NB4 (cell line): ENCODE measurements around the gene TFPT.

ENCODE experiments used
- DNase-seq: peaks from one replicate; pipeline ENCODE4 v3.0.0; 2010; ENCODE audit warnings: low read depth
- H3K4me3 ChIP-seq: one replicate; pipeline ENCODE4 v1.5.1; 2011; ENCODE audit warnings: mild to moderate bottlenecking, low read depth, low read length, moderate library complexity
- MYC ChIP-seq: IDR thresholded peaks from 2 replicates; pipeline ENCODE4 v1.6.1; 2011; ENCODE audit warnings: low read depth, low read length
- POLR2A ChIP-seq: IDR thresholded peaks from 2 replicates; pipeline ENCODE4 v1.6.1; 2011; ENCODE audit warnings: mild to moderate bottlenecking; ENCODE audit not compliant: insufficient read length; ENCODE audit errors: extremely low read depth
- TF ChIP-seq, protein P1 (sequence below): IDR thresholded peaks from one replicate; pipeline ENCODE4 v1.5.1; 2012; ENCODE audit warnings: low read depth, low read length
- TF ChIP-seq, protein P2 (sequence below): IDR thresholded peaks from 2 replicates; pipeline ENCODE4 v1.6.1; 2011; ENCODE audit warnings: low read depth, low read length

TFPT gene

DNA sequence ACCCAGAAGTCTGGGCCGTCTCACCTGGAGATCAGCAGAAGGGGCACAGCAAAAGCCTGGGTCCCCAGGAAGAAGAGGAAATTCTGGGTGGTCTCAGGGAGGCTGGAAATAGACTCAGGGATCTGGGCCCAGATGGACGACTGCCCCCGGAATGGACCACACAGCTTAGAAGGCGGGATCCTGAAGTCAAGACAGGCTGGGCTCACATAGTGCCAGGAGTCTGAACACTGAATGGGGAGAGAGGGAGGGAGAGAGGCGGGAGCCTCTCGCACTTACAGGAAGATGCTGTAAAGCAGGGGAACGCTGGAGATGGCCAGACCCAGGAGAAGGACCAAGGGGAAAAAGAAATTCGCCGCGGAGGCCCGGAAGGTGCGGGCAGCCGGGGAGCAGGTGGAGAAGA is 45.4 kb upstream of the TFPT start:
- TF ChIP-seq, protein P1, sequence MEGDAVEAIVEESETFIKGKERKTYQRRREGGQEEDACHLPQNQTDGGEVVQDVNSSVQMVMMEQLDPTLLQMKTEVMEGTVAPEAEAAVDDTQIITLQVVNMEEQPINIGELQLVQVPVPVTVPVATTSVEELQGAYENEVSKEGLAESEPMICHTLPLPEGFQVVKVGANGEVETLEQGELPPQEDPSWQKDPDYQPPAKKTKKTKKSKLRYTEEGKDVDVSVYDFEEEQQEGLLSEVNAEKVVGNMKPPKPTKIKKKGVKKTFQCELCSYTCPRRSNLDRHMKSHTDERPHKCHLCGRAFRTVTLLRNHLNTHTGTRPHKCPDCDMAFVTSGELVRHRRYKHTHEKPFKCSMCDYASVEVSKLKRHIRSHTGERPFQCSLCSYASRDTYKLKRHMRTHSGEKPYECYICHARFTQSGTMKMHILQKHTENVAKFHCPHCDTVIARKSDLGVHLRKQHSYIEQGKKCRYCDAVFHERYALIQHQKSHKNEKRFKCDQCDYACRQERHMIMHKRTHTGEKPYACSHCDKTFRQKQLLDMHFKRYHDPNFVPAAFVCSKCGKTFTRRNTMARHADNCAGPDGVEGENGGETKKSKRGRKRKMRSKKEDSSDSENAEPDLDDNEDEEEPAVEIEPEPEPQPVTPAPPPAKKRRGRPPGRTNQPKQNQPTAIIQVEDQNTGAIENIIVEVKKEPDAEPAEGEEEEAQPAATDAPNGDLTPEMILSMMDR, result no peak
- TF ChIP-seq, protein P2, sequence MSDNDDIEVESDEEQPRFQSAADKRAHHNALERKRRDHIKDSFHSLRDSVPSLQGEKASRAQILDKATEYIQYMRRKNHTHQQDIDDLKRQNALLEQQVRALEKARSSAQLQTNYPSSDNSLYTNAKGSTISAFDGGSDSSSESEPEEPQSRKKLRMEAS, result no peak
- TF ChIP-seq MYC (no peak), POLR2A (no peak)
- DNase-seq, result no peak
- H3K4me3 ChIP-seq, result peak overlapping the region; percentile 74

DNA sequence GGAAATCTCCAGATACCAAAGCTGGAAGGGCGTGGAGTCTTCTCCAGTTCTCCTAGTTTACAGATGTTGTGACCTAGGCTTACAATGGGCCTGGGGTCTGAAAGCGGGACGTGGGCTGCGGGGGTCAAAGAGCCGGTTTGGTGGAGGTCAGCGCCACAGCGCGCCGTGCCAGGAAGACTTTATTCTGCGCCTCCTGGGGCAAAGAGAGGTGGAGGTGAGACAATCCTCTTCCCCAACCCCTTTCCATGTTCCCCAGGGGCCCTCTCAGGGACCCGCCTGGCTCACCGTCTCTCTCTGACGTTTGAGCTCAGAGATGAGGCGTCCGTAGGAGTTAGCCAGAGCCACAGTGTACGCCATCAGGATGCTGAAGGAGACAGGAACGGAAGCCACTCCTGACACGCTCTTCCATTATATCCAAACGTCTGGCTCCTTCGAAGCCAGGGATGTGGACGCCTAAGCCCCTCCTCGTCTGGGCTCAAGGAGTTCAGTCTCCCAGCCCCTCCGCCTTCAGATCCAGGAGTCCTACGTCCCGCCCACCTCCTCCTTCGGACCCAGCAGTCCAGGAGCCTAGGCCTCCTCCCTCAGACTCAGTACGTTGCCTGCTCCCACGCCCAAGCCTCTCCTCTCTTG is 44.8 kb upstream of the TFPT start:
- TF ChIP-seq MYC, result no peak
- no peak for TF ChIP-seq POLR2A
- TF ChIP-seq, protein P2, result no peak
- TF ChIP-seq, protein P1, result no peak
- DNase-seq, result peak; percentile 21
- peak overlapping the region; percentile 74 for H3K4me3 ChIP-seq

DNA sequence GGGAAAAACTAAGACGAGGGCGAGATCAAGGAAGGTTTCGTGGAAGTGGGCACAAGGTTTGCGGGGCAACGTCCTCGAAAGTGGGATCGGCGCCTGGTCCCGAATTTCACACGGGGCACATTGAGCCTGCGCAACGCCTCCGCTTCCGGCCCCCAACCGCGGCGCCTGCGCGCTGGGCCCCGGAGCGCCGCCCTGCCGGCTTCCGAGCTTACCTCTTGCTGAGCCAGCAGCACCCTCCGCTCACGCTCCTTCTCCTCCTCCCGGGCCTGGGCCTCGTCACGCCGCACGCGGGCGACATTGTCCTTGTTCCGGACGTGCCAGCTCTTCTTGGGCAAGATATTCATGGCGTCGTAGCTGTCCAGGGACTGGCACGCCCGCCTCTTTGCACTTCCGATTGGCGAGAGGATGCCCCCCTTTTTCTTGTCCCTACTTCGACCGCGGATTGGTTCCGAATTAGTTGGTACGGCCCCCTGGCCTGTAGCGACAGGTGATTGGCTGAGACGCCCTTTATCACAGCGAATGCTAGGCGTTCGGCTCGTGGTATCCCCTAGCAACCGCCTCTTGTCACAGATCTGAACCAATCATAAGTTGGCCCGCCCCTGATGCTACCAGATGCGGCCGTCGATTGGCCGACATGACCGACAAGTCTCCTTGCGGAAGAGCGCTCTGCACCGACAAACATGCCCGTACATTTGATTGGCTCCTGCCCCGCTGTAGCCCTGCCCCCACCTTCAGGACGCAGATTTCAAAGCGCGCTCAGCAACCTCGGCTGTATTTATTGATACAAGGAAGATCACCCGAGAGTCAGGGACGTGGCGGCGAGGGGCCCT is 44.1 kb upstream of the TFPT start, which contains the start of gene LENG1:
TSS of gene LENG1 (minus strand) at position 370 of the 830 bp plus-strand sequence. CDS start at position 344, 26 bp downstream.
- TF ChIP-seq MYC (peak; percentile 53; the same call in 1 of the 2 replicates), POLR2A (peak; percentile 72)
- TF ChIP-seq, protein P2, result peak; percentile 28
- TF ChIP-seq, protein P1, result no peak
- peak within 1 kb of the TSS; percentile 78 for H3K4me3 ChIP-seq
- DNase-seq, result peak; percentile 99

DNA sequence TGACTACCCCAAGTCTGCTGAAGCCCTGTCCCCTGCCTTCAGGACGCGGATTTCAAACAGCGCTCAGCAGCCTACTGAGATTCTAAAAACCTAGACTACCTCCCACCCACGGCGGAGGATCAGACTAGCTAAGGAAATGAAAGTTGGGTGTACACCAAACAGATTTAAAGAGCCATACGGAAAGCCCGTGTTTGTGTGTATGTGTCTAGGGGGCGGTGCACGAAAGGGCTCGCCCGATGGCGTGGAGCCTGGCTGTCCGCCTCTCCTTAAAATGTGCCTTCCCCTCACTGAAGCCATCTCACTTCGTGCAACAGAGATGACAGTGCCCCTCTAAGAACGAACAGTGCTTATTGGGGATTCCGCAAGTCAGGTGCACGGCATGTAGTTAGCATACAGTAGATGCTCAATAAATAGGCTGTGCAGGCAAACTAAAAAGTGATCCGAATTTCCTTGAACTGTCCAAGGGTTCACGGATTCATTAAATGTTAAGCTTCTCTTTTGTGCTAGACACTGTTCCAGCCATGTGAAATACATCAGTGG is 43.4 kb upstream of the TFPT start:
- peak overlapping the region; percentile 78 for H3K4me3 ChIP-seq
- TF ChIP-seq, protein P1, result no peak
- TF ChIP-seq, protein P2, result no peak
- TF ChIP-seq POLR2A, result no peak
- no peak for TF ChIP-seq MYC
- DNase-seq, result peak; percentile 21

DNA sequence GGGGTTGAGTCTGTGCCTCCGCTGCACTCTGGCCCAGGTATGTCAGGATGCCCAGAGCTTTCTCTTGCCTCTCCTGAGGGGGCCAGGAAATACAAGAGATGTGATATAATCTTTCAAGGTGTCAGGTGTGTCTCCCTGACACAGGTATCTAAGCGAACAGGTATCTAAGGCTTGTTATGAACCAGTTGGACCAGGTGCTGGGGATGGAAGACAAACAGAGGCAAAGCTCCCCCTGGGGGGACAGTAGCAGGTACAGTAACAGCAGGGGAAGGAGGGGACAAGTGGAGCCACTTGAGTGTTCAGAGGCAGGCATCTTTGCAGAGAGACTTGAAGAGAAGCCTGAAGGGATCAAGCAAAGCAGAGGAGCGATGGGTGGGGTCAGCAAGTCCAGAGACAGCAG is 41.5 kb upstream of the TFPT start:
- no peak overlapping the region for H3K4me3 ChIP-seq
- TF ChIP-seq MYC (no peak), POLR2A (no peak)
- TF ChIP-seq, protein P1, result no peak
- TF ChIP-seq, protein P2, result no peak

More for the DNA sequence above, 41.5 kb upstream of the TFPT start:
- no peak for DNase-seq
